Keratinocyte (primary cell): ENCODE data around the gene ZBTB1.

Source experiments
- CTCF ChIP-seq, 3 experiments: IDR thresholded peaks in 1 of 3; conservative IDR thresholded peaks in 1 of 3; optimal IDR thresholded peaks in 1 of 3; 2 replicates in 2 of 3; 3 replicates in 1 of 3; pipeline versions ENCODE3 to v1.5.1; 2011; ENCODE audit warnings: low read length in 3 of 3, mild to moderate bottlenecking in 3 of 3, moderate library complexity in 2 of 3, control low read depth in 1 of 3, inconsistent platforms in 1 of 3; ENCODE audit not compliant: insufficient read depth in 2 of 3; ENCODE audit errors: extremely low read depth in 1 of 3
- EZH2 ChIP-seq: IDR thresholded peaks from one replicate; pipeline ENCODE4 v1.6.1; 2012; ENCODE audit warnings: inconsistent platforms, mild to moderate bottlenecking, low read length, moderate library complexity

- TF ChIP-seq CTCF (optimal IDR thresholded peaks at IDR 0.05 in 1 of 3, IDR thresholded peaks at IDR 0.05 in 1 of 3, conservative IDR thresholded peaks at IDR 0.05 in 1 of 3; ENCODE audit: extremely low read depth in 1 of 3, insufficient read depth in 2 of 3, low read length in 3 of 3) (no peak), EZH2 (no peak)
Measured at GRCh38 chr14:64563696-64564095, 59.1 kb downstream of the ZBTB1 start.
